Lower lobe of right lung (tissue), 2 donors: ENCODE results near the gene AFAP1. TPM values are rescaled to one million over a fixed set of nuclear protein-coding genes. Genes with fewer than 3 reads are reported as not detected.

Experiments used
- ATAC-seq, 2 donors: fragments of 200-7000 bp; cut with Tn5 transposase; one replicate each; pipeline ENCODE4 v1.9.1; 2020 to 2022; ENCODE audit warnings: mild to moderate bottlenecking in 2 of 2, moderate library complexity in 2 of 2
- DNase-seq: peaks from one replicate; pipeline ENCODE4 v3.0.0-alpha.2; 2020
- H3K27ac ChIP-seq: fragments of 200-600 bp; one replicate; pipeline ENCODE4 v1.8.0; 2022
- H3K27me3 ChIP-seq: fragments of 200-600 bp; one replicate; pipeline ENCODE4 v1.8.0; 2022; ENCODE audit warnings: low read depth
- H3K36me3 ChIP-seq: fragments of 200-600 bp; one replicate; pipeline ENCODE4 v1.8.0; 2022; ENCODE audit warnings: mild to moderate bottlenecking
- H3K4me1 ChIP-seq: fragments of 200-600 bp; one replicate; pipeline ENCODE4 v1.8.0; 2022
- H3K4me3 ChIP-seq: fragments of 200-600 bp; one replicate; pipeline ENCODE4 v1.8.0; 2022; ENCODE audit warnings: mild to moderate bottlenecking
- H3K9me3 ChIP-seq: fragments of 200-600 bp; one replicate; pipeline ENCODE4 v1.8.0; 2022
- CTCF ChIP-seq: fragments of 200-600 bp; IDR thresholded peaks from one replicate; pipeline ENCODE4 v1.8.0; 2022; ENCODE audit warnings: antibody characterized with exemption, mild to moderate bottlenecking
- intact Hi-C: fragments of 100-400 bp; cut with DNase I; formaldehyde crosslinking; loops from one replicate; pipeline ENCODE4 v1.11.0; 2022
- total RNA-seq: library from RNA; stranded (reverse); fragmentation: NEBNext Ultra II Directional; extraction: Animal tissue kit (Norgen Biotek cat#: 25700); gene quantifications from one replicate; pipeline ENCODE4 v1.2.1, GENCODE V29; 2021
- donor health status: DM: no; HTN: yes; CAD: no; lungs with severe emphysema.

AFAP1 gene
- total RNA-seq, 1 donor from 2014 or later, result 21.0 TPM

GRCh38 chr4:7761312-7761711 is 178.3 kb downstream of the AFAP1 start:
- ATAC-seq (no peak), DNase-seq (no peak)
- H3K27me3 ChIP-seq, result no peaks in the 10 kb centered on the region
- intact Hi-C loops, result no loop called here
- H3K4me3 ChIP-seq, result no peak overlapping the region
- H3K36me3 ChIP-seq, result peaks cover 40% of the 10 kb centered on the region
- H3K4me1 ChIP-seq, result peaks cover 15% of the 10 kb centered on the region
- H3K27ac ChIP-seq, result no peak overlapping the region
- H3K9me3 ChIP-seq, result no peaks in the 10 kb centered on the region
- no peak for TF ChIP-seq CTCF

- intact Hi-C loops, result no loop called here
- TF ChIP-seq CTCF, result no peak
- Histone ChIP-seq H3K4me1 (peaks cover 15% of the 10 kb centered on the region), H3K27ac (no peak overlapping the region), H3K9me3 (no peaks in the 10 kb centered on the region), H3K27me3 (no peaks in the 10 kb centered on the region), H3K36me3 (peaks cover 37% of the 10 kb centered on the region), H3K4me3 (no peak overlapping the region)
- ATAC-seq (no peak), DNase-seq (peak; percentile 31)
Measured at GRCh38 chr4:7760706-7761105, 179.0 kb downstream of the AFAP1 start.

GRCh38 chr4:7760228-7760627 is 179.4 kb downstream of the AFAP1 start:
- no peaks in the 10 kb centered on the region for H3K27me3 ChIP-seq
- intact Hi-C loops, result no loop called here
- DNase-seq (peak; percentile 41), ATAC-seq (no peak)
- H3K36me3 ChIP-seq, result peaks cover 32% of the 10 kb centered on the region
- peaks cover 15% of the 10 kb centered on the region for H3K4me1 ChIP-seq
- no peak for TF ChIP-seq CTCF
- H3K27ac ChIP-seq, result no peak overlapping the region
- no peaks in the 10 kb centered on the region for H3K9me3 ChIP-seq
- no peak overlapping the region for H3K4me3 ChIP-seq

GRCh38 chr4:7759635-7760034 is 180.0 kb downstream of the AFAP1 start:
- no peak overlapping the region for H3K27ac ChIP-seq

GRCh38 chr4:7759216-7759615 is 180.4 kb downstream of the AFAP1 start:
- DNase-seq (peak; percentile 63), ATAC-seq (peak in 1 of 2 donors; percentile 44)
- H3K36me3 ChIP-seq, result peaks cover 29% of the 10 kb centered on the region
- no peaks in the 10 kb centered on the region for H3K9me3 ChIP-seq
- peaks cover 15% of the 10 kb centered on the region for H3K4me1 ChIP-seq
- H3K27ac ChIP-seq, result no peak overlapping the region
- intact Hi-C loops, result loop anchor here (5.0 kb wide), 1 partner anchor 43 kb away; no protein-coding TSS in a partner anchor
- no peak overlapping the region for H3K4me3 ChIP-seq
- no peaks in the 10 kb centered on the region for H3K27me3 ChIP-seq
- no peak for TF ChIP-seq CTCF

More at GRCh38 chr4:7759635-7760034, 180.0 kb downstream of the AFAP1 start:
- DNase-seq (peak; percentile 45), ATAC-seq (no peak)
- Histone ChIP-seq H3K4me1 (peaks cover 15% of the 10 kb centered on the region), H3K9me3 (no peaks in the 10 kb centered on the region), H3K36me3 (peaks cover 29% of the 10 kb centered on the region), H3K4me3 (no peak overlapping the region), H3K27me3 (no peaks in the 10 kb centered on the region)
- no peak for TF ChIP-seq CTCF
- intact Hi-C loops, result loop anchor here (5.0 kb wide), 1 partner anchor 43 kb away; no protein-coding TSS in a partner anchor

GRCh38 chr4:7758476-7758875 is 181.2 kb downstream of the AFAP1 start:
- H3K4me3 ChIP-seq, result no peak overlapping the region
- ATAC-seq (no peak), DNase-seq (peak; percentile 30)
- no peaks in the 10 kb centered on the region for H3K27me3 ChIP-seq
- no peak for TF ChIP-seq CTCF
- H3K36me3 ChIP-seq, result peaks cover 26% of the 10 kb centered on the region
- intact Hi-C loops, result loop anchor here (5.0 kb wide), 1 partner anchor 44 kb away; no protein-coding TSS in a partner anchor
- peaks cover 15% of the 10 kb centered on the region for H3K4me1 ChIP-seq
- no peaks in the 10 kb centered on the region for H3K9me3 ChIP-seq
- no peak overlapping the region for H3K27ac ChIP-seq
